Activated CD4-positive, alpha-beta T cell treated with anti-CD3 and anti-CD28 coated beads, Interleukin-2, amount 50 U/mL, for 1 hour (primary cell): ENCODE data around the gene CACNA2D1.
"Not testable (repeated sequence)": the region's sequence is repeated elsewhere in the genome, so short reads cannot be mapped to it uniquely, and the experiment has no call there.

Source experiments
- DNase-seq: peaks from one replicate; pipeline ENCODE4 v3.0.0-alpha.2; 2020

Gene CACNA2D1

DNA sequence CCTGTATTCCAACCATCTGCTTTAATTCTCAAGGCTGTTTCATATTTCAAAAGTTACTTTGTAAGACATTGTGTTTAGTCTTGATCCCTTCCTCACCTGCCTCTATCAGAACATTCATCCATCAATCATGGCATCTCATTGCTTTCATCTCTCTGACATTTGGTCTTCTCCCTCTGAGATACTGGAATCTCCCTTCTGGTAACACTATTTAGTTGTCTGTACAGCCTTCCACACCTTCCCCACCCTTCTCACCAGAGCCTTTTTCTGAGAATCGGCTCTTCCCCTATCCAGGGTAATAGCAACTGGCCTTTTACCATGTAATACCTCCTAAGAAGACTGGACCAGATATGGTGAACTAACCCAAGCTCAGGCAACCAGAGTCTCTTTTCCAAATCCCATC is 10.1 kb downstream of the CACNA2D1 start:
- DNase-seq, result no peak

GRCh38 chr7:82432743-82433142 is 10.8 kb downstream of the CACNA2D1 start:
- not testable (repeated sequence) for DNase-seq

- no peak for DNase-seq
These were observed 12.8 kb downstream of the CACNA2D1 start for GRCh38 chr7:82430500-82431465.

GRCh38 chr7:82429408-82429807 is 14.2 kb downstream of the CACNA2D1 start:
- no peak for DNase-seq

DNA sequence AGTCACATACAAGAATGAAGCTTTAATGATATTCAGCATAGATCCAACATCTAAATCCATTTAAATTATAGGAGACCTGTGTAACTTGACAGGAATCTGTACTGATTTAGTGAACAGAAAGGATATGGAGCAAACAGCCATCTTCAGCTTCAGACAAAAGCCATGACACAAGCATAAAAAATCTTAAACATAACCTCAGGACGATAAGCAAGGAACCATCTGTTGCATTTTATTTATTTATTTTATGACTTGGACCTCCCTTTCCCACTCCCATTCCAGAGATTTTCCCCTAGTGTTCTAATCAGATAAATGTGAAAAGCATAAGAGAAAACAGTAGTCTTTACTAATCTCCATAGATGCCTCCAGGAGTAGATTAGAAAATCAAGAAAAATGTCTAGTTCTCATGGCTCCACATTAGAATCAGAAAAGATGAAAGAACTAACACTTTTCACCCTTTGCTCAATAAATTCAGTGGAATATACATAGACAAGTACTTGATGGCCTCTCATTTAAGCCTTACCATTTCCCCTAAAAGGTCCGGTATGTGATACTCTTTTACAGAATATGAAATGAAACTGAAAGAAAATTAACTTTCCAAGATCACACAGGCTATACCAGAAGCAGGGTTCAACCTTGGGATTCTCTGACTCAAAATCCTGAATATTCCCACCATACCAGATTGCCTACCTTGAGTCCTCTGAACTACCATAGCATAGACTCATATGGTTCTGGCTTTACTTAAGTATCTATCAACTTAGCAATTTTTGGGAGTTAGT is 15.2 kb downstream of the CACNA2D1 start:
- DNase-seq, result no peak

DNA sequence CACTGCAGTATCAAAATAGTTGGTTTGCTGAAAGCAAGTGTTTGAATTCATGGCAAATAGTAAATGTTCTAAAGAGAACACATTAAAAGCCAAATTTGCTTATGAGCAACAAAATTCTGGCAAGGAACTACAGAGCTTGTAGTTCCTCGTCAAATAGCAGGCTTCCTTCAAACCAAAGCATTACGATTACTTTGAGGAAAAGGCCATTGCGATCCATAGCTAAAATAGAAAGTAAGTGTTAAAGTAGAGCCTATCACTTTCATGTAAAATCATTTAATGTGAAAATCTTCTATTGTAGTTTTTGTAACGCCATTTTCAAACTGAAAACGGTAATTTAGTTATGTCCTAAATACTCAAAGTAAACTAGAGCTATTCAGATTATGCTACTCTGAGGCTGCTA is 20.1 kb downstream of the CACNA2D1 start:
- no peak for DNase-seq

DNA sequence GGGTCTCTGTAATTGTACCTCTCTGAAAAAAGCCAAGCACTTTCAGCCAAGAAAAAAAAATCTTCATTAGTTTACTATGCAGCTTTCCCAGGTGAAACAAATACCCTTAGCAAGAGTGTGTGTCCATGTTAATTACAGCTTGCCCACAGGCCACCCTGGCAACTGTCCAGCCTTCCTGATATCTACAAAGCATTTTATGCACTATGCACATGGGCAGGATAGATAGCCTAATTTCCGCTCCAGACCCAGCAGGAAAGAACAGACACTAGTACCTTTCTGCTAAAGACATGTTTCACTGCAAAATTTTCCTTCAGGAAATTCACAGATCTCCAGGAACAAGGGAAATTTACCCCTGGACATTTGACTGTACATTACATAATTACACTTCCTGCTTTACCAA is 24.4 kb downstream of the CACNA2D1 start:
- no peak for DNase-seq

- no peak for DNase-seq
These were observed 25.7 kb downstream of the CACNA2D1 start for GRCh38 chr7:82417898-82418297.

- no peak for DNase-seq
These were observed 27.2 kb downstream of the CACNA2D1 start for GRCh38 chr7:82416402-82416801.

GRCh38 chr7:82414389-82414788 is 29.2 kb downstream of the CACNA2D1 start:
- DNase-seq, result no peak

GRCh38 chr7:82413237-82413636 is 30.3 kb downstream of the CACNA2D1 start:
- DNase-seq, result no peak

DNA sequence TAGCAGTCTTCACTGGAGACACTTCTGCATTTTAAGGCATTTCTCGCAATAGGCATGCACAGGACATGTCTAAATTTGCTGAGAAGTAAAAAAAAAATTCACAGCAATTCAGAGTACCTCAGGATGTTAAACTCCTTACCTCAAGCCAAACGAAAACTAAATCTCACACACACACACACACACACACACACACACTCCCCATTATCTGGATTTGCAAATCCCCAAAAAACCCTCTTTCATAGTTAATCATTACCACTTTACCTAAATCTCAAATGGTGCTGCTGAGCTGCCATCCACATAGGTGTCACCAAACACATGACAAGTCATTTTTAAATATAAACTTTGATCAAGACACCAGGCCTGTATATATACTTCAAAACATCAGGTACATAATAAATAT is 31.8 kb downstream of the CACNA2D1 start:
- no peak for DNase-seq

DNA sequence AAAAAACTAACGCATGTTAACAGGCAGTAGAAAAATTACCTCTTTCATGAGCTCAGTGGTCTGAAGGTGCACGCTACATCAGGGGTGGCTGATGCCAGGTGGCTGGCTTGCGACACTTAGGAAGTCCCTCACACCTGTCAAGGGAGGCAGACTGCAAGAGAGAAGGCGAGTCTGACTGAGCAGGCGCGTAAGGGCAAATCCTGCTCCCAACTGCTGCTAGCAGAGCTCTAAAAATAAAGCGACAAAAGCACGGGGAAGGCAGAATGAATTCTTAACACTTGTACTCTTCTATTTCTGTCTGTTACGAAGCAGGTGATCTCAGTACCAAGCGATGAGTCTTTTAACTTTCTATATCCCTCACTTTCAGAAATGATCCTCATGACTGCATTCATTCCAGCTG is 33.1 kb downstream of the CACNA2D1 start:
- DNase-seq, result no peak

DNA sequence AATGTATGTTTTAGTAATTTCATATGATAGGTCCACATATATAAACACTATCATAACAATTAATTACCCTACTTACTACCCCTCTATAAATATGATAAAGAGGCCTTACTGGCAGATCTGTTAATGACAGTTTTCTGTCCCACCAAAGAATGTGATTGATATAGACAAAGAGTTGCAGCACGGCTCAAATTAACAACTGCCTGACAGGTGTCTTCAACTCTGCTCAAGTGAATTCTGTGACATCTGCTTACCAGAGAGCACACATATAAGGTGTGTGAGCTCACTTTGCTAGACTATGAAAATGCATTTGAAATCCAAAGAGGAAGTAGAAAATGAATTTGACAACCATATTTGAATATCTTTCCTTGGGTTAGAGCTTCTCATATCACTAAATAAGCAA is 36.6 kb downstream of the CACNA2D1 start:
- no peak for DNase-seq

GRCh38 chr7:82405301-82405700 is 38.3 kb downstream of the CACNA2D1 start:
- no peak for DNase-seq

GRCh38 chr7:82404652-82405051 is 38.9 kb downstream of the CACNA2D1 start:
- no peak for DNase-seq

GRCh38 chr7:82404094-82404493 is 39.5 kb downstream of the CACNA2D1 start:
- no peak for DNase-seq

DNA sequence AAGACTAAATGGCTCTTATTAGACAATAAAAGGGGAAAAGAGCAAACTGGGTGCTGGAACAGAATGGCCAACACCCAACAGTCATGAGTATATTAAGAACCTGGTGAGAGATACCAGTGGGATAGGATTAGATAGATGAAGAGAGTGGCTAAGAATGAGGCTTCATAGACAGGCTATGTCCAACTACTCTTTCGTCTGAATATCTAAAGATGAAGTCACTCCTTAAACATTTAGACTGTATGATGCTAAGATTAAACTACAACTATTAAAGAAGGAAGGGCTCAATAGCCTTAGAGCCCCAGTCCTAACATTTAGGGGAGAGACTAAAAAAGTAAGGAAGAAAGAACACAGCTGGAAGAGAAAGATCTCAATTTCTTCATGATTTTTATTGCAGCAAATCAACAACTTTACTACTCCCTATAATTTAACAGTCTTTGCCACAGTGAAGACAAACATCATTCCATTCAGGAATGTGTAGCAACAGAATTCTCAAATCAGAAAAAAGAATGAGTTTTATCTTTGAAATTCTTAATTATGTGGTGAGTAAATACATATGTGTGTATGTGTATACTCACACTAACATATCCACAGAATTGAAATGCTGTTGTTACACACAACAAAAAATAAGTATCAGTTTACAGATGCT is 45.6 kb downstream of the CACNA2D1 start:
- no peak for DNase-seq

DNA sequence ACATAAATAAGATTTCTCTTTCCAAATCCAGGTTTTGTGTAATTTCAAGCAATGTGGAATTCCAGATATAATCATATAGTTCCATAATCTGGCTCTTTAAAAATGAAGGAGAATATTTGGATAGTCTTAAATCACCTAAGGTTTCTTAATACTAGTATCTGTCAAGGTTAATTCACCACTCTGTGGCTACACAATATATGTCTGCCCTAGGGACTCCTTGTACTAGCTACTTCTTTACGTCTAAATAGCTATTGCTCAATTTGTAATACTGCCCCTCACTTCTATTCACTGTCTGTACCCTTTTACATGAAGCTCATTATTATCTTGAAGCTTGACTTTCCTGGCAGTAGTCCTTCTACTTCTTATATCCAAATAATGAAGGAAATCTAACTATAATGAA is 47.2 kb downstream of the CACNA2D1 start:
- DNase-seq, result no peak

DNA sequence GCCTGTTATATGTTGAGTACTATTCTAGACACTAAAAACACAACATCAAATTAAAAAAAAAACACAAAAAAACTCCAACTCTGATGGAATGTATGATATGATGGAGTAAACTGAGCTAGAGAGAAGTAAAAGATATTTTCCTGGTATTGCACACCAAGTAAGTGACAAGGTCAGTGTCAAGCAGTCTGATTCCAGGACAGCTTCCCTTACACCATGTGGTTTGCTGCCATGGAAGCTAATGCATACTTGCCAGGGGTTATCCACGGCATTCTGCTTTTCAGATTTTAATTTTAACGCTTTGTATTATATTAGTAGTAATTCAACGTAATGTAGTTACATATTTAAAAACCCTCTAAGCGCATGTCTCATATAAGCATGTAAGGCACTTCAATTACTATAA is 48.4 kb downstream of the CACNA2D1 start:
- no peak for DNase-seq

GRCh38 chr7:82393840-82394220 is 49.7 kb downstream of the CACNA2D1 start:
- no peak for DNase-seq

DNA sequence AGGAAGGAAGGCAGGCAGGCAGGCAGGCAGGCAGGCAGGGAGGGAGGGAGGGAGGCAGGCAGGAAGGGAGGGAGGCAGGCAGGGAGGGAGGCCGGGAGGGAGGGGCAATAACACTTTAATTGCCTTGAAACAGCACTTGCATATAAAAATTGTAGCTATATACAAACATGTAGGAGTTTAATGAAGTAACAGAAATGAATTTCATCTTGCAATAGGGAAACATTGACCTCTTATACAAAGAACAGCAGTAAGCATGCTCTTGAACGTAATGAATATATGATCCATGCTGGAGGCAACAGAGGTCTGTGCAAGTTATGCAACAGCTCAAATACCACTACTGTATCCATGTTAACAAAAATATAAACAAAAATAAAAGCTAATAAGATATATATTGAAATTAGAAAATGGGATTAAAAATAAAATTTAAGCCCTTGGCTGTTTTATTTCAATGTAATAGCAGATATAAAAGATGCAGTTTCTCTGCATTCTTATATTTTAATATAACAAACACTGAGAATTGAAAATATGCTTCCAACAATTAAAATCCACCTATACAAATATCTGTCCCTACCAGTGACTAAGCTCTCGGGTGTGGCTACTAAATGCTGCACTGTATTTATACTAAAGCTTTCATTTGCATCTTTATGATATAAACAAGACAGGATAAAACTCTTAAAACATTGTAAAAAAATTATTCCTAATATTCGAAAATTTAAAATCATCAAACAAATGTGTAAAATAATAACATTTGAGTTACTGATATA is 50.3 kb downstream of the CACNA2D1 start:
- no peak for DNase-seq

DNA sequence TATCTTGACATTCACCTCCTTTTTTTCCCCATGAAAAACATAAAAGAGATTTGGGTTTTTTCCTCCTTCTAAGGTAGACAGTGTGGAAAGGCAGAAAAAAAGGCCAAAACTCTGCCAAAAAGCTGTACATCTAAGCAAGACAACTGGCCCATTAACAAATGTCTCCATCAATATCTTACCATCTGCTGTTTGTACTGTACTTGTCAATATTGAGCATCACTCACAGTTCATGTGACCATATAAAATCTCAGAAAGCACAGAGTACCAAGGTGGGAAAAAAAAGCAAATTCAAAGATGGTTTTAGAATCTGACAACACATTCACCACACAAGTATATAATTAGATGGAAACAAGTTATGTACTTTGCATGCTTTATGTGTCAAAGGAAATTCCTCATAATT is 52.6 kb downstream of the CACNA2D1 start:
- no peak for DNase-seq
